ENCODE data around the gene SEPTIN8.

DNA sequence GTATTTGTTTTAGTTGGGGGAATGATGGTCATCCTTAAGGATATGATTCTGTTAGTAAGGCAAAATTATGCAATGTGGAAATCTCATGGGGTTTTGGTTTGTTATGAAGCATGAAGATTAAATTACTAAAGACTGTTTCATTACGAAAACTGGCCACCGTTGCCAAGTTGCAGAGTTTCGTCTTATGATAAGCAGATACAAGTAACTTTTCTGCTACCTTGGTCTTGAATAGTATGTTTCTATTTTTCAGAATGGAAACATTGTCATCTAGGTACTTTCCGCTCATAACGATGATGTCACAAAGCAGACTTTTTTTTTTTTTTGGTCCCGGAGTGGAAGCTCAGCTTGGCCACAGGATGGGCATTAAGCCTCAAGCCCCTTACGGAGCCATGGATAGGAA, 25.6 kb downstream of the SEPTIN8 start:
- no peak for TF ChIP-seq CEBPB (IDR thresholded peaks at IDR 0.05)
- TF ChIP-seq YY1 (IDR thresholded peaks at IDR 0.05; ENCODE audit: low read depth) = no peak
- TF ChIP-seq EP300 (IDR thresholded peaks at IDR 0.05; ENCODE audit: borderline replicate concordance) = no peak

Measured in Ishikawa (cell line).